ENCODE results near the gene POMT1.
A peak's percentile ranks its signal among the peaks of the same experiment; 100 is the strongest.
"Not testable (repeated sequence)": the region's sequence is repeated elsewhere in the genome, so short reads cannot be mapped to it uniquely, and the experiment has no call there.

The POMT1 gene, protein sequence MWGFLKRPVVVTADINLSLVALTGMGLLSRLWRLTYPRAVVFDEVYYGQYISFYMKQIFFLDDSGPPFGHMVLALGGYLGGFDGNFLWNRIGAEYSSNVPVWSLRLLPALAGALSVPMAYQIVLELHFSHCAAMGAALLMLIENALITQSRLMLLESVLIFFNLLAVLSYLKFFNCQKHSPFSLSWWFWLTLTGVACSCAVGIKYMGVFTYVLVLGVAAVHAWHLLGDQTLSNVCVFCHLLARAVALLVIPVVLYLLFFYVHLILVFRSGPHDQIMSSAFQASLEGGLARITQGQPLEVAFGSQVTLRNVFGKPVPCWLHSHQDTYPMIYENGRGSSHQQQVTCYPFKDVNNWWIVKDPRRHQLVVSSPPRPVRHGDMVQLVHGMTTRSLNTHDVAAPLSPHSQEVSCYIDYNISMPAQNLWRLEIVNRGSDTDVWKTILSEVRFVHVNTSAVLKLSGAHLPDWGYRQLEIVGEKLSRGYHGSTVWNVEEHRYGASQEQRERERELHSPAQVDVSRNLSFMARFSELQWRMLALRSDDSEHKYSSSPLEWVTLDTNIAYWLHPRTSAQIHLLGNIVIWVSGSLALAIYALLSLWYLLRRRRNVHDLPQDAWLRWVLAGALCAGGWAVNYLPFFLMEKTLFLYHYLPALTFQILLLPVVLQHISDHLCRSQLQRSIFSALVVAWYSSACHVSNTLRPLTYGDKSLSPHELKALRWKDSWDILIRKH

DNA sequence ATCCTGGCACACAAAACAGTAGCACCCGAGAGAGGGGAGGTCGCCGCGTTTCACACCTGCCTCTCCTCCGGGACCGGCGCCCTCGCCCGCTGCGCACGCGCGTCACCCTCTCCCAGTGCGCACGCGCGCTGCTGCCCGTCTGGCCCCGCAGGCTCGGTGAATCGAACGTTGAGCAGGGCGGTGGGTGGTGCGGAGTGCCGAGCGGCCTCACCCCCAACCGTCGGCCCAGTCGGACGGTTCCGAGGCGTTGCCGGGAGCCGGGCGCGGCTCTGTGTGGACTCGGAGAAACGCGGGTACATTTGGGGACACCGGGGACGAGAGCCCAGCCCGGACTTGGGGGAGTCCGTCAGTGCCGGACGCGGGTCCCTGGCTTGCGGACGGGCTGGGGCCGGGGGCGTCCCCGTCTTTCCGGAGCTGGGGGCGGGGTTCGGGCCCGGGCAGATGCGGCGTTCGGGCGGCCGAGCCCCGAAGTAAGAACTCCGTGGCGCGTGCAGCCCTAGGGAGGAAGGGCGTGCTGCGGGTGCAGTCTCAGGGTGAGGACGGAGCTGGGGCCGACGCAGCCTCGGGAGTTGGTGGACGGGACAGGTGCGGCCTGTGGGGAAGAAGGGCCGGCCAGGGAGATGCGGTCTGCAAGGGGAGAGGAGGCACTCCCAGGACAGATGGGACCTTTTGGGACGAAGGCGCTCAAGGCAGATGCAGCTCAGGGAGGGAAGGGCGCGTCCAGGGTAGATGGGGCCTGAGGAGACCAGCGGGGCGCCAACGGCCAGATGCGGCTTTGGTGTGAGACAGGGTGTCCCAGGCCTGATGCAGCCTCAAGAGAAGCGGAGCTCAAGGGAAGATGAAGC lies at the start of gene POMT1:
Gene POMT1 (plus strand): TSS at position 138 of the 845 bp plus-strand sequence. CDS start 1,301 bp downstream, outside the sequence.
- peak; percentile 84 for DNase-seq

DNA sequence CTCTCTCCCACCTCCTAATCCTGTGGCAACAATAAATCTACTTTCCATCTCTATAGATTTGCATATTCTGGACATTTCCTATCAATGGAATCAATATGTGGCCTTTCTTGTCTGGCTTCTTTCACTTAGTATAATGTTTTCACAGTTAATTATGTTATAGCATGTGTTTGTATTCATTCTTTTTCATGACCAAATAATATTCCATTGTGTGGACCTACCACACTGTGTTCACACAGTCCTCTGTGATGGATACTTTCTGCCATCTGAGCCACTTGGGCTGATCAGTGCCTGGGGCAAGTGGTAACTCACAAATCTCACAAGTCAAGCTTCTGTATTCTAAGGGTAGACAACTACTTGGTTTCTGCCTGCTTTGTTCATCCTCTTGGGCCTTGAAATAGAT lies 48.7 kb upstream of the POMT1 start:
- DNase-seq, result no peak

DNA sequence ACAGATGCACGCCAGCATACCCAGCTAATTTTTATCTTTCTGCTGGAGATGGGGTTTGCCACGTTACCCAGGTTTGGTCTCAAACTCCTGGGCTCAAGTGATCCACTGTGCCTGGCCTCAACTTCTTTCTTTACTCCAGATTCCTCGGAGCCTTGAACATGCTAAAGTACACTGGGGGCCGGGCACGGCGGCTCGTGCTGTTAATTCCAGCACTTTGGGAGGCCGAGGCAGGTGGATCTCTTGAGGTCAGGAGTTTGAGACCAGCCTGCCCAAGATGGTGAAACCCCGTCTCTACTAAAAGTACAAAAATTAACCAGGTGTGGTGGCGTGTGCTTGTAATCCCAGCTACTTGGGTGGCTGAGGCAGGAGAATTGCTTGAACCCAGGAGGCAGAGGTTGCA lies 47.1 kb upstream of the POMT1 start:
- not testable (repeated sequence) for DNase-seq

DNA sequence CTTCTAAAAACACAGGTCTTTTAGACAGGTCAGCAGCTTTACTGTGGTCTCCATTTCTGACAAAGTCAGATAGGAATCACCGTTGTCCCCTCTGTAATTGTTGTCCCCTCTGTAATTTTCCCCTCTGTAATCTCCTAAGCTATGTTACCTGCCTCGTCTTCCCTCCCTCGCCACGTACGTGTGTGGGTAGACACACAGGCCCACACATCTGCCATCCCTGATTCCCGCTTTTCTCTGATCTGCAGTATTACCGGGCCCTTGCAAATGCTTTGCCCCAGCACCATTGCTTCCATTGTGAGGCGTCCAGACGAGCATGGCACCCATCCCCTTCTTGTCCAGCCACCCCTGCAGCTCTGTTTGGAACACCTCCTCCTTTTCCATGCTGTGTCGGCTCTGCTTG lies 45.0 kb upstream of the POMT1 start:
- DNase-seq, result no peak

DNA sequence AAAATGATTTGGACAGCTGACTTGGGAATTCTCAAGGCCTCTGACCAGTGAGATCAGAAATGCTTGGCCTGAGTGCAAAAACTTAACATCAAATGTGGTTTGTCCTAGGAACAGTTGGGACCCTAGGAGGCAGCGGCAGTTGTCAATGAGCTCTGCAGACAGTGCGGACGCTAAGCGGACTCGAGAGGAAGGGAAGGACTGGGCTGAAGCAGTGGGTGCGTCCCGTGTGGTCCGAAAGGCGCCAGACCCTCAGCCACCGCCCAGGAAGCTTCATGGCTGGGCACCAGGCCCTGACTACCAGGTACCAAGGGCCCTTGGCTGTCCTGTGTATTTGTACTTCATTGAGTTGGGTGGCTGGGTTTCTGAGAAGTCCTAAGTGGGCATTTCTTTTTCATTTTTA lies 43.7 kb upstream of the POMT1 start:
- no peak for DNase-seq

DNA sequence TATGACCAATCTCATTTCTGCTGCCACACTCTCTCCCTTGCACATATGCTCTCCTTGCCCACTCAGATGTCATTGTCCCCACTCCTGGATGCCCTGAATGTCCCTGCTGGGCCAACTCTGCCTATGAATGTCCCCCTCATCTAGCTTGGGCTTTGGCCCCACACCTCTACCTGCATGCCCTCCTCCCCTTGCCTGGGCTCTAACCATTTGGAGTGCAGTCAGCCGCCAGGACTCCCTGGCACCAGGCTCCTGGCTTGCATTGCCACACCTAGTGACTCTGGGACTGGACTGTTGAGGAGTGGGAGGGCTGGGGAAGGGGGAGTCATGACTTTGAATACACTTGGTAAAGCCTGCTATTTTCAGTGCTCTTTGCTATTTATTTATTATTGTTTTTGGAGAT lies 41.6 kb upstream of the POMT1 start:
- DNase-seq, result no peak

DNA sequence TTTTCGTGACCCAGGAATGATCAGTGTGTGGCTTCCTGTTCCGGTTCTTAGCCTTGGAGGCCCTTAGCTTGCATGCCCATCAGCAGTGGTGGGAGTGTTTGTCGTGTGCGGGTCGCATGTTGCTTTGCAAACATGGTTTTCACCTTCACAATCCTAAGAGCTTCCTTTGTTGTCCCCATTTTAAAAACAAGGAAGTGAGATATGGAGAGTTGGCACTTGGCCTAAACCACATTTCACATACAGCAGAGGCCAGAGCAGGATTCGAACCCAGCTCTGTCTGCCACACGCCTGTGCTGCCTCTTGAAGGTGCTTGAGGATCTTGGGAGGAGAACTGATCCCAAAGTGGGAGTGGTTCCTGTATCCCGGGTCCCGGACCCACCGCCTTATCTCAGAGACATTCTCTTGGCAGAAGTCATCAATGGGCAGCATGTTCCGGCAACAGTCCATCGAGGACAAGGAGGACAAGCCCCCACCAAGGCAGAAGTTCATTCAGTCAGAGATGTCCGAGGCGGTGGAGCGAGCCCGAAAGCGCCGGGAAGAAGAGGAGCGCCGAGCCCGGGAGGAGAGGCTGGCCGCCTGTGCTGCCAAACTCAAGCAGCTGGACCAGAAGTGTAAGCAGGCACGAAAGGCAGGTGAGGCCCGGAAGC lies 38.2 kb upstream of the POMT1 start:
- DNase-seq, result no peak

DNA sequence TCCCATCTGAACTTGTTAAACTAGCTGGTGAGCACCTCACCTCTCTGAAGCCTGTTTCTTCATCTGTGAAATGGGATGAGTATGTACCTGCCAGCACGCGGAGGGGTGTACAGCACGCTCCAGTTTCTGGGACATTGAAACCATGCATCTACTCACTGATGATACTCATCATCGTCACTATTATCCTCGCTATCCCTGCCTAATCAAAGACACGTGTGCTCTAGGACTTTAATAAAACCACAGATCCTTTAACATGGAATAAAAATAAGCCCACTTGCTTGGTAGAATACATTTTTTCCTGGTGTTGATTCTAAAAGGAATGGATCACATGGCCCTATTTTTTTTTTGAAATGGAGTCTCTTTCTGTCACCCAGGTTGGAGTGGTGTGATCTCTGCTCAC lies 37.3 kb upstream of the POMT1 start:
- no peak for DNase-seq

DNA sequence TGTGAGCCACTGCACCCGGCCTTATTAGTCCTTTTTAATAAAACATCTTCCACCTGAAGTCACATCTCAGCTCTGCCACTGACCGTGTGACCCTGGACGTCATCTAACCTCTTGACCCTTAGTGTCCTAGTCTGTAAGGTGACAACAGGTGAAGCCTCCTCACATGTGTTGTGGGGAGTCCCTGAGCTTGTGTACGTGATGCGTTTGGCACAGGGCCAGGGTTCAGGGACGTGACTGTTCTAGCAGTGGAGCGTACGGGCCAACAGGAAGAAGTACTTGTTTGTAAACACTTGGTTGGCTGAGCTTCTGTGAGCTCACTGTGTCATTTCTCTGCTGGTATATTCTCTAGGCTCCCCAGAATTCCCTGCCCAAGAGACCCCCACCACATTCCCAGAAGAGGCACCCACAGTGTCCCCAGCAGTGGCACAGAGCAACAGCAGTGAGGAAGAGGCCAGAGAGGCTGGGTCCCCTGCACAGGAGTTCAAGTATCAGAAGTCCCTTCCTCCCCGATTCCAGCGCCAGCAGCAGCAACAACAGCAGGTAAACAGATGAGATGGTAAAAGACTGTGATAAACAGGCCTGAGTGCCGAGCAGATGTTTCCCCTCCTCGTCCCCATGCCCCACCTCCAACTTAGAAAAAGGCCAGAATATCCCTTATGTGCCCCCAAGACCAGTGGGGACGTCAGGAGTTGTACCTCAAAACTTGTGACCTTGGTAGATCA lies 35.3 kb upstream of the POMT1 start:
- DNase-seq, result no peak

DNA sequence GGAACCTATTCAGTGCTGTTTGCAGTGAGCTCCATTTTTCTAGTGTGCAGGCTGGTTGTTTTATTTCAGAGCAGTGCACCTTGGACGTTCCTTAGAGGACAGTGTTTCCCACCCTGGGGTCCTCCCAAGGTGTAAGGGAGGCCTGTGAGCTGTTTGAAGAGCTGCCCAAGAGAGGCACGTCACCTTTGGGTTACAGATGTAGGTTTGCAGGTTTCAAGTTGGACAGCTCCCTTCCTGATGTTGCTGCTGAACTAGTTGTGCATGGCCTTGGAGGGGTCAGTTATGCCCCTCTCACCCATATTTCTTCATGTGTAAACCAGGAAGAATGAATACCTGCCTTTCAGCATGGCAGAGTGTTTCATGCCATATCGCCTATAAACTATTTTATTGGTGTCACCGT lies 34.7 kb upstream of the POMT1 start:
- DNase-seq, result no peak

DNA sequence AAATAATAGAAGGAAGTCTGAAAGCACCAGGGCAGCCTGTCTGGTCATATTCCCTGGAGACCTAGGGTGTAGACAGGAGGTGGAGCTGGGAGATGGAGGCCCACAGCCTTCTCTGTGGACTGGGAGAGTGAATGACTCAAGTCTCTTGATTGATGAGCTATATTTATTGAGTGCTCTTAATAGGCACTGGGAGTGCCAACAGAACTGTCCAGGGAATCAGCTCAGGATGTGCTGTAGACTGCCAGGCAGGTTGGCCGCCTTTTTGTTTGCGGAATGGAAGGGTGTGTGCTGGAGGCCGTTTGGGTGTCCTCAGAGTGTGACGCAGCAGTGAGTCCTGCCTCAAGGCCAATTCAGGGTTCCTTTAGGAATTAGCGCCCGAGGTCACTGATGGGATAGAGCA lies 33.4 kb upstream of the POMT1 start:
- DNase-seq, result no peak

DNA sequence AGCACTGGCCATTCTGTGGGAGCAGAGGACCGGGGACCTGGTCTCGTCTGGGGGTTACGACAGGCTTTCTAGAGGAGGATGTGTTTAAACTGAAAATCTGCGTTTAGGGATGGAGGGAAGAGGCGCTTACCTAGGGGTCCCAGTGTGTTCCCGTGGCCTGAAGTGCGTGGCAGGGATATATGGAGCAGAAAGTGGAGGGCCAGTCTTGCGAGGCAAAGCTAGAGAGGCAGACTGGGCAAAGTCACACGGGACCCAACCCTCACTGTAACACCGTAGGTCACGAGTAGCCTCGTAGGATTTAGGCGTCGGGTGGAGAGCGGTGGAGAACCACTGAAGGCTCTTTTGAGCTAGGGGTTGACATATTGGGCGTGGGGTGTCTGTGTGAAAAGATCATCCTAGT lies 32.8 kb upstream of the POMT1 start:
- DNase-seq, result no peak

DNA sequence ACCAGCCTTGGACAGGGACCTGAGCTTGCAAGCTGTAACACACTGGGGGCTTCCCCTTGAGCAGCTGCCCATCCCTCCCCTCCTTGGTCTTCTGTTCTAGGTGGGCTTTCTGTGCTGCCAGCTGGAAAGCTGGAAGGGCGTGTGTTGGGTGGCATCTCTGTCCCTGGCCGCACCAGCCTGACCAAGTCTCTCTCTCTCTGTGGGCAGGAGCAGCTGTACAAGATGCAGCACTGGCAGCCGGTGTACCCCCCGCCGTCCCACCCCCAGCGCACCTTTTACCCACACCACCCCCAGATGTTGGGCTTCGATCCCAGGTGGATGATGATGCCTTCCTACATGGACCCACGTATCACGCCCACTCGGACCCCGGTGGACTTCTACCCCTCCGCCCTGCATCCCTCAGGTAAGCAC lies 32.1 kb upstream of the POMT1 start:
- no peak for DNase-seq

DNA sequence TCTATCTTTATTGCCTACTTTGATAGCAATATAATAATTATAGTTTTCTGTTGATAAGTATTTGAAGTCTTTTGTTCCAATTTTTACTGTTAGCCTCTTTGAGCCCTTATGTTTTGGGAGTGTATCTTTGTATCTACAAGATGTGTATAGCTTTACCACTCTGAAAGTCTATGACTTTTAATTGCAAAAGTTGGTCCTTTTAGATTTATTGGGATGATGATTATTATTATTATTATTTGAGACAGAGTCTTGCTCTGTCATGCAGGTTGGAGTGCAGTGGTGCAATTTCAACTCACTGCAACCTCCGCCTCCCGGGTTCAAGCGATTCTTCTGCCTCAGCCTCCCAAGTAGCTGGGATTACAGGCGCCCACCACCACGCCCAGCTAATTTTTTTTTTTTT lies 30.6 kb upstream of the POMT1 start:
- not testable (repeated sequence) for DNase-seq

DNA sequence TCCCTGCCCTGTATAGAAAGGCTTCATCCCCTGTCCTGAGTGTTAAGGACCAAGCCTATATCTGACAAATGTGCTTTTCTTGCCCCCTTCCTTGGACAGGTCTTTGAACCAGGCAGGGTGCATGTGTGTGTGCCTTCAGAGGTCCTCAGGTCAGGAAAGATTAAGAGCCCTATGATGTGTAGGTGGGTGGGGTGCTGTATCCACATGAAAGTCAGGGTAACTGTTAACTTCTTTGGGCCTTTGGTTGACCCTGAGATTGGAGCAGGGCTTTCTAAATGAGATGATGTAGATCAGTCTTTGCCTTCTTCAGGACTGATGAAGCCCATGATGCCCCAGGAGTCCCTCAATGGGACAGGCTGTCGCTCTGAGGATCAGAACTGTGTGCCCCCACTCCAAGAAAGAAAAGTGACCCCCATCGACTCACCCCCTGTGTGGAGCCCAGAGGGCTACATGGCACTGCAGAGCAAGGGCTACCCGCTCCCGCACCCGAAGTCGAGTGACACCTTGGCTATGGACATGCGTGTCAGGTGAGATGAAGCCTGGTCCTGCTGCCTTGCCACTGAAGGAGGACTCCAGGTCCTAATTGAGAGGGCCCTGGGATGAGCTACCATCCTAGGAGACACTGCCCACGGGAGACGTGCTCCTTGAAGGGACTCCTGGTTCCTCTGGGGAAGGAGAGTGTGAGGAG lies 29.4 kb upstream of the POMT1 start:
- DNase-seq, result no peak

DNA sequence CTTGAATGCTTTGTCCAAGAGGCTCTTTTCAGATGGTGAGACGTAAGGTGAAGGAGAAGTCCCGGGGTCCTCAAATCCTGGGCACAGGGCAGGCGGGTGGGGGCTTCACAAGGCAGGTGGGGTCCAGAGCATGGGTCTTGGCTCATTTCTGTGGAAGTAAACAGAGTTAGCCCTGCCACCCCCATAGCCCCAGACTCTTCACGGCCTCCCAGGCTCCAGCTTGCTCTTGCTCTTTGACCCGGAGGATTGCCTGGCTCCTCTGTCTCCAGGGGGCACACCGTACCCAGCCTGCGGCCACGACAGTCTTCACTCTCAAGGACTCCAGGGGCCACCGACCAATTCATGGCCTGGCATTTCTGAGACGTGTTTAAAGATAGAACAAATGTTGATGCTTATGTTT lies 28.8 kb upstream of the POMT1 start:
- DNase-seq, result no peak

DNA sequence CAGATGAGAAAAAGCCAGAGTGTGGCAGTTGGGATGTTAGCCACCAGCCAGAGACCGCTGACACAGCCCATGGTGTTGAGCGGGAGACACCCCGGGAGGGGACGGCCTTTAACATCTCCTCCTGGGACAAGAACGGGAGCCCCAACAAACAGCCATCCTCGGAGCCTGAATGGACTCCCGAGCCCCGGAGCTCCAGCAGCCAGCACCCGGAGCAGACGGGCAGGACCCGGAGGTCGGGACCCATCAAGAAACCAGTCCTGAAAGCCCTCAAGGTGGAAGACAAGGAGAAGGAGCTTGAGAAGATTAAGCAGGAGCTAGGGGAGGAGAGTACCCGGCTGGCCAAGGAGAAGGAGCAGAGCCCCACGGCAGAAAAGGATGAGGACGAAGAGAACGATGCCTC lies 28.0 kb upstream of the POMT1 start:
- no peak for DNase-seq

DNA sequence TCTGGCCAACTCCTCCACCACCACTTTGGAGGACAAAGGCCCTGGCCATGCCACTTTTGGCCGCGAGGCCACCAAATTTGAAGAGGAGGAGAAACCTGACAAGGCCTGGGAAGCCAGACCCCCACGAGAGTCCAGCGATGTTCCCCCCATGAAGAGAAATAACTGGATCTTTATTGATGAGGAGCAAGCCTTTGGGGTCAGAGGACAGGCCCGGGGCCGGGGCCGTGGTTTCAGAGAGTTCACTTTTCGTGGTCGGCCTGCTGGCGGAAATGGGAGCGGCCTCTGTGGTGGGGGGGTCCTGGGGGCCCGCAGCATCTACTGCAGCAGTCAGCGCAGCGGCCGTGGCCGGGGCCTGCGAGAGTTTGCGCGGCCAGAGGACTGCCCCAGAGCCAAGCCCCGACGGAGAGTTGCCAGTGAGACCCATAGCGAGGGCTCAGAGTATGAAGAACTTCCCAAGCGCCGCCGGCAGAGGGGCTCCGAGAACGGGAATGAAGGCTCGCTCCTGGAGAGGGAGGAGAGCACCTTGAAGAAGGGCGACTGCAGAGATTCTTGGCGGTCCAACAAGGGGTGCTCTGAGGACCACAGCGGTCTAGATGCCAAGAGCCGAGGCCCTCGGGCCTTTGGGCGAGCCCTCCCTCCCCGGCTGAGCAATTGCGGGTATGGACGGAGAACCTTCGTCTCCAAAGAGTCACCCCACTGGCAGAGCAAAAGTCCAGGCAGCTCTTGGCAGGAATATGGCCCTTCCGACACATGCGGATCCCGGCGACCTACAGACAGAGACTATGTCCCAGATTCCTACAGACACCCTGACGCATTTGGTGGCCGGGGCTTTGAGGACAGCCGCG lies 27.4 kb upstream of the POMT1 start:
- no peak for DNase-seq

DNA sequence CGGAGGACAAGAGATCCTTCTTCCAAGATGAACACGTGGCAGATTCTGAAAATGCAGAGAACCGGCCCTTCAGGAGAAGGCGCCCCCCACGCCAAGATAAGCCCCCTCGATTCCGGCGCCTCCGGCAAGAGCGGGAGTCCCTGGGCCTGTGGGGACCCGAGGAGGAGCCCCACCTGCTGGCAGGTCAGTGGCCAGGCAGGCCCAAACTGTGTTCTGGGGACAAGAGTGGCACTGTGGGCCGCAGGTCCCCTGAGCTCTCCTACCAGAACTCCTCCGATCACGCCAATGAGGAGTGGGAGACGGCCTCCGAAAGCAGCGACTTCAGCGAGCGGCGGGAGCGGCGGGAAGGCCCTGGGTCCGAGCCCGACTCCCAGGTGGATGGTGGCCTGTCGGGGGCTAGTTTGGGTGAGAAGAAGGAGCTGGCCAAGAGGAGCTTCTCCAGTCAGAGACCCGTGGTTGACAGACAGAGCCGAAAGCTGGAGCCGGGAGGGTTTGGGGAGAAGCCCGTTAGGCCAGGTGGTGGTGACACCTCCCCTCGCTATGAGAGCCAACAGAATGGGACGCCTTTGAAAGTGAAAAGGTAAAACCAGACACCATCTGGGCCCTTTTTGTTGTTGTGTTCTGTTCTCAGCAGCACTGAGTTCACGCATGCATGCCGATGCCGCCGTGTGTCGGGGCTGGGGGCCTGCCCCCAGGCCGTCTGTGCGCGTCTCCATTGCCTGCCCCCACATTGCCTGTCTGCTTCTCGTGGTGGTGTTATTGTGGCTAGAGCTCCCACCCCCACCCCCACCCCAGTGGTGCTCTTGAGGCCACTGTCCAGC lies 26.6 kb upstream of the POMT1 start:
- DNase-seq, result no peak

All from NCI-H748 treated with DMSO at 0.1 percent for 48 hours (cell line).